T1000 (cell line): Measurements from ENCODE around the gene ESRRG.

ENCODE experiments used
- DNase-seq: peaks from one replicate; lab custom pipeline; 2025; ENCODE audit warnings: mixed read lengths; lab: John Stamatoyannopoulos, UW

ESRRG gene

GRCh38 chr1:216723274-216723780 lies at the start of gene ESRRG:
Gene ESRRG, minus strand, starts transcription at chr1:216723429. Its CDS starts 130 bp downstream, at chr1:216723299.
- DNase-seq: no peak

GRCh38 chr1:216771922-216772321 lies 48.7 kb upstream of the ESRRG start:
- no peak for DNase-seq

GRCh38 chr1:216766633-216767327 lies 43.6 kb upstream of the ESRRG start:
- DNase-seq: peak; percentile 6

- DNase-seq: no peak
These were observed 42.4 kb upstream of the ESRRG start for GRCh38 chr1:216765346-216766300.

- no peak for DNase-seq
These were observed 34.9 kb upstream of the ESRRG start for GRCh38 chr1:216758161-216758560.

- no peak for DNase-seq
These were observed 33.9 kb upstream of the ESRRG start for GRCh38 chr1:216757110-216757509.

GRCh38 chr1:216750961-216751360 lies 27.7 kb upstream of the ESRRG start:
- DNase-seq: no peak

- DNase-seq: peak; percentile 19
These were observed 26.9 kb upstream of the ESRRG start for GRCh38 chr1:216750031-216750627.

GRCh38 chr1:216749232-216749631 lies 26.0 kb upstream of the ESRRG start:
- DNase-seq: no peak

- no peak for DNase-seq
These were observed 19.4 kb upstream of the ESRRG start for GRCh38 chr1:216742625-216743024.

GRCh38 chr1:216740331-216740730 lies 17.1 kb upstream of the ESRRG start:
- no peak for DNase-seq

GRCh38 chr1:216739793-216740192 lies 16.6 kb upstream of the ESRRG start:
- DNase-seq: no peak

GRCh38 chr1:216732121-216732520 lies 8.9 kb upstream of the ESRRG start:
- DNase-seq: no peak

- no peak for DNase-seq
These were observed 8.3 kb upstream of the ESRRG start for GRCh38 chr1:216731562-216731961.

GRCh38 chr1:216726435-216726834 lies 3.2 kb upstream of the ESRRG start:
- DNase-seq: no peak

GRCh38 chr1:216722821-216723220 lies 408 bp downstream of the ESRRG start:
- no peak for DNase-seq

GRCh38 chr1:216721863-216722262 lies 1.4 kb downstream of the ESRRG start:
- DNase-seq: no peak

- DNase-seq: no peak
These were observed 2.2 kb downstream of the ESRRG start for GRCh38 chr1:216721062-216721461.

- no peak for DNase-seq
These were observed 11.5 kb downstream of the ESRRG start for GRCh38 chr1:216711712-216712111.

GRCh38 chr1:216710598-216711333 lies 12.5 kb downstream of the ESRRG start:
- no peak for DNase-seq

GRCh38 chr1:216710055-216710454 lies 13.2 kb downstream of the ESRRG start:
- DNase-seq: no peak

- DNase-seq: no peak
These were observed 17.6 kb downstream of the ESRRG start for GRCh38 chr1:216705676-216706075.
